Medulla oblongata (tissue), 1 donor: ENCODE results near the gene C12orf76.
"Not testable (repeated sequence)": the region's sequence is repeated elsewhere in the genome, so short reads cannot be mapped to it uniquely, and the experiment has no call there.

Experiments used
- DNase-seq: peaks from one replicate; pipeline ENCODE4 v3.0.0-alpha.2; 2015; ENCODE audit errors: extremely low spot score

Gene C12orf76

DNA sequence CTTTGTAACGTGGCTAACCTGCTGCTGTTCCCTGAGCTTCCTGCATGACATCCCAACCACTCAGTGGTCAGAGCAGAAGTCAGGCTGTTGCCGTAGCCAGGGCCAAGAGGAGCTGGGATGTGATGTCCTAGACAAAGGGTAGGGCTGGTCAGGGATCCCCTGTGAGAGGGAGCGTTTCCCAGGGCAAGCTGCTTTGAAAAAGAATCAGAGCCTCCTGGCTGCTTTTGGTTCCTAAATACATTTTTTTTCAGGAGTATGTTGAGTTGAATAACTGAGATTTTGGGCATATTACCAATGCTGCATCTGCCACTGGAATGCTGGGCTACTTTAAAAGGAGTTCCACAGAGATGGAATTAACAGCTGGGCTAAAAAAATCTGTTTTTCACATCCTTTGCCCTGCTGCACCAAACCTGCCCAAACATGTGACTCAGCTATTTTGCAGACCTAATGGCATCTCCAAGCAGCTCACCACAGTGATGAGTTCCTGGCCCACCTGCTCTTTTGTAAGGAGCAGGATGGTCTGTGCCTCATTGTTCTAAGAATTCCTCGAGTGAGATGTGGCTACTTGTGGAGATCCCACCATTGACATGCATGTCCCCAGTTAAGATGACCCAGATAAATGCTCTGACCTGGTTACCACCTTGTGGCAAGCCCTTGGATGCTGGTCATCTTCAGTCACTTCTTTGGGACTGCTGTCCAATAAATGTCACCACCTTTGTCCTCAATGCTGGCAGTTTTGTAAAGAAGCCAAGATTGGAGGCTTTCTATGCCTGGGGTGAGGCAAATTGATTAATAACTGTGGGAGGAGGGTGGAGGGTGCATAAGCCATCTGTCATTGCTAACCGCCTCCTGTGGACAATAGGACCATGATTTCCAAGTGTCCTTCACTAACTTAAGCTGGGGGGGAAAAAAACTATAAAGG is 25.0 kb downstream of the C12orf76 start:
- no peak for DNase-seq

- DNase-seq: no peak
Observed at GRCh38 chr12:110020956-110021355, 27.4 kb downstream of the C12orf76 start.

DNA sequence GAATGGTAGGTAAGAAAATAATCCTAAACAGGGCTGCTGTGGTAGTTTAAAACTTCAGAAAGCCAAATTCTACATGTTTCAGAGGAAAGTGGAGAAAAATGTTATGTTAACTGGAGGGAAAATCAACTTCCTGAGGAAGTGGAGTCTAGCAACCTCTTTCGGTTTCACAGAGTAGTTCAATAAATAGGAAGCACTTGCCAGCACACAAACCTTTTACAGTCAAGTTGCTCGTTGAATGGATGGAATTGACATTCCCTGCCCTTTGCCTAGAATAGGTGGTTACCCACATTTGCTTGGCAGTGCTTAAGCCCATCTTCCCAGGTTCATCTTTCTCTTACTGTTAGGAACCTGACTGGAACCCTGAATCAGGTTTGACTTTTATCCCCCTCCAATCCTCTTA is 33.2 kb downstream of the C12orf76 start:
- DNase-seq: no peak

DNA sequence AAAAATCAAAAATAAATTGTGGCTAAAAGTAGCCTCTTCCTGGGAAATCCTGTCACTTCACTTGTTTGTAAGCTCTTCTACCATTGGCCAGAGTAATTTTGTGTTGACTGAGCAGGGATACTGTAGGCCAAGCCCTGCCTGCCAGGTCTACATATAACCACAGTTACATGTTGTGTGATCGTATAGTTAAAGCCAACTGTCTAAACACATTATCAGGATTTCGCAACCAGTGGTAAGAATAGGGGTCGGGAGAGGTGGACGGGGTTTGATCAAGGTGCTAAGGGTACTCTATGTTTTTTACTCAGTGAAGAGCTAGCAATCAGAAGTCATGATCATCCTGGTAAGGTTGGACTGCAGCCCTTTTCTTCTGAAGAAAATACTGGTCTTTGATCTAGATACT is 35.7 kb downstream of the C12orf76 start:
- DNase-seq: no peak

GRCh38 chr12:110012137-110012536 is 36.2 kb downstream of the C12orf76 start:
- DNase-seq: no peak

GRCh38 chr12:110010853-110011723 is 37.2 kb downstream of the C12orf76 start:
- DNase-seq: no peak

- not testable (repeated sequence) for DNase-seq
Observed at GRCh38 chr12:110008681-110009398, 39.5 kb downstream of the C12orf76 start.

DNA sequence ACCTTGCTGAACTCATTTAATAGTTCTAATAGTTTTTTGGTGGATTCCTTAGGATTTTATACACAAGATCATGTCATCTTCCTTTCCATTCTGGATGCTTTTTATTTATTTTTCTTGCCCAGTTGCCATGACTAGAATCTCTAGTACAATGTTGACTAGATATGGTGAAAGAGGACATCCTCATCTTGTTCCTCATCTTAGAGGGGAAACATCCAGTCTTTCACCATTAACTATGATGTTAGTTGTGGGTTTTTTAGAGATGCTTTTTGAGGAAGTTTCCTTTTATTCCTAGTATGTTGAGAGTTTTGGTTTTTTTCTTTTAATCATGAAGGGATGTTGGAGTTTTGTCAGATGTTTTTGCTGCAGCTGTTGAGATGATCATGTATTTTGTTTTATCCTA is 40.4 kb downstream of the C12orf76 start:
- no peak for DNase-seq

GRCh38 chr12:110006115-110006514 is 42.2 kb downstream of the C12orf76 start:
- no peak for DNase-seq

GRCh38 chr12:110005319-110005973 is 42.9 kb downstream of the C12orf76 start:
- DNase-seq: no peak

GRCh38 chr12:110004598-110004997 is 43.7 kb downstream of the C12orf76 start:
- DNase-seq: no peak

GRCh38 chr12:110002676-110003515 is 45.4 kb downstream of the C12orf76 start:
- DNase-seq: no peak

DNA sequence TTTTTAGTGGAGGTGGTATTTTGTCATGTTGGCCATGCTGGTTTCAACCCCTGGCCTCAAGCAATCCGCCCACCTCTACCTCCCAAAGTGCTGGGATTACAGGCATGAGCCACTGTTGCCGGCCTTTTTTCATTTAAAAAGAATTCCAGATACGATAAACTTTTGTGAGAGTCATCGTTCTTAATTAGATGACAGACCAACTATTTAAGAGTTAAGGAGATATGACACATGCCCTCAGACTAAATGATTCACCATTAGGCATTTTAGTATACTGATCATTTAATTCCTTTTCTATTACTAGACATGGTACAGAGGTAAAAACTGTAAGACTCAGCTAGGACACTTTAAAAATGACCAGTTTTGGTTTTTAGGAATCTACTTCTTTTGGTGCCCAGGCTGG is 46.7 kb downstream of the C12orf76 start:
- DNase-seq: no peak

- no peak for DNase-seq
Observed at GRCh38 chr12:109999983-110000505, 48.3 kb downstream of the C12orf76 start.

- no peak for DNase-seq
Observed at GRCh38 chr12:109999649-109999971, 48.7 kb downstream of the C12orf76 start.

GRCh38 chr12:109998904-109999648 is 49.2 kb downstream of the C12orf76 start, which contains the start of gene ANKRD13A:
TSS of gene ANKRD13A (plus strand) at chr12:109999430. CDS start at chr12:109999689, 259 bp downstream.
- DNase-seq: peak; percentile 96

- DNase-seq: no peak
Observed at GRCh38 chr12:109998241-109998903, 50.0 kb downstream of the C12orf76 start.

DNA sequence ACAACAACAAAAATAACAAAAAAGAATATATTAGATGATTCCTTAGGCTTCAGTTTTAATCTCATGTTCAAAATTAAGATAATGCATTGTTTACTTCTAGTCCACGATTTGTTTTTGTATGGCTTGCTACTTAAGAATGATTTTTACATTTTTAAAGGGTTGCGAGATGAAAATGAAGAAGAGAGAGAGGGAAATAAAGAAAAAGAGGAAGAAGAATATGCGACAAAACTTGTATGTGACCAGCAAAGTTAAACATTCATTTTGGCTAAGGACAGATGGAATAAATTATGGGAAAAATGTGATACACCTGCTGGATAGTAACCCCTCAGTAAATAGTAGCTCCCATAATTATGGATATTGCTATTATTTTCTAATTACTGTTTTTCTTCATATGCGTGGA is 50.9 kb downstream of the C12orf76 start:
- DNase-seq: no peak

- DNase-seq: no peak
Observed at GRCh38 chr12:109996483-109996853, 51.9 kb downstream of the C12orf76 start.
